ENCODE data around the gene INTS6L.

INTS6L gene

DNA sequence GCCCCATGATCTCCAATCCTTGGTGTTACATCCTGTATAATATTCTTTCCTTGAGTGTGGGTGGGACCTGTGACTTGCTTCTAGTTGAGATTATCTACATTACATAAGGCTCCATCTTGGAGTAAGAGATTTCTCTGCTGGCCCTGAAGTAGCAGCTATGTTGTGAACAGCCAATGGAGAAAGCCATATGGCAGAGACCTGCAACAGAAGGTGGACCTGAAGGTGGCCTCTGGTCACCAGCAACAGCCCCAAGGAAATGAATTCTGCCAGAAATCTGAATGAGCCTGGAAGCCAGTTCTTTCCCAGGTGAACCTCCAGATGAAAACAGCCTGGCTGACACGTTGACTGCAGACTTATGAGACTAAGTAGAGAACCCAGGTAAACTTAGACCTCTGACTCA lies 2.3 kb upstream of the INTS6L start:
- Mint-ChIP-seq H3K4me1 (peaks cover 23% of the 10 kb centered on the region), H3K27ac (peak overlapping the region; percentile 41), H3K4me3 (no peak overlapping the region), H3K36me3 (no peaks in the 10 kb centered on the region), H3K9me3 (no peaks in the 10 kb centered on the region), H3K27me3 (no peaks in the 10 kb centered on the region)

DNA sequence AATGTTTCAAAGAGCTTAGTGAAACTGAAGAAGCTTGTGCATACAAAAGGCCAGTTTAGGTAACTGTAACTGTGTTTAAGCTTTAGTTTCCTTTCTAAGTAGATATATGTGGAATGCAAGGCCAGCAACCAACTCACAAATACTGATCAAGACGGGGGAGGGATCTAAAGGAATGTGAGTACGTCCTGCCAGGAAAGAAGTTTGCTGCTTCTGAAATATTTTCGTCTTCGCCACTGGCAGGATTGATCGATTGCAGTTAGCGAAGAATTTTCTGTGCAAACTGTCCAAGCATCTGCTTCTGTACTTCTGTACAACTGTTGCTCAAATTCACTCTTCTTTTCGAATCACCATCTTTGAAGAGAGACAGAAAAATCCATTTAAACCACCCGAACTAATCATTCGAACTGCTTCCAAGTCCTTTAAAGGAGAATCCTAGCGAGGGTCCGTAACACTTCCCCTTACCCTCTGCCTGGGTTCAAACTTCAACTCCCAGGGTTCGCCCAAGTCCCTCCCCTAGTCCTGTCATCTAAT lies 373 bp upstream of the INTS6L start:
- Mint-ChIP-seq H3K4me1 (peaks cover 39% of the 10 kb centered on the region), H3K9me3 (no peaks in the 10 kb centered on the region), H3K27ac (peak overlapping the region; percentile 99), H3K36me3 (no peaks in the 10 kb centered on the region), H3K4me3 (peak overlapping the region; percentile 97), H3K27me3 (no peaks in the 10 kb centered on the region)

DNA sequence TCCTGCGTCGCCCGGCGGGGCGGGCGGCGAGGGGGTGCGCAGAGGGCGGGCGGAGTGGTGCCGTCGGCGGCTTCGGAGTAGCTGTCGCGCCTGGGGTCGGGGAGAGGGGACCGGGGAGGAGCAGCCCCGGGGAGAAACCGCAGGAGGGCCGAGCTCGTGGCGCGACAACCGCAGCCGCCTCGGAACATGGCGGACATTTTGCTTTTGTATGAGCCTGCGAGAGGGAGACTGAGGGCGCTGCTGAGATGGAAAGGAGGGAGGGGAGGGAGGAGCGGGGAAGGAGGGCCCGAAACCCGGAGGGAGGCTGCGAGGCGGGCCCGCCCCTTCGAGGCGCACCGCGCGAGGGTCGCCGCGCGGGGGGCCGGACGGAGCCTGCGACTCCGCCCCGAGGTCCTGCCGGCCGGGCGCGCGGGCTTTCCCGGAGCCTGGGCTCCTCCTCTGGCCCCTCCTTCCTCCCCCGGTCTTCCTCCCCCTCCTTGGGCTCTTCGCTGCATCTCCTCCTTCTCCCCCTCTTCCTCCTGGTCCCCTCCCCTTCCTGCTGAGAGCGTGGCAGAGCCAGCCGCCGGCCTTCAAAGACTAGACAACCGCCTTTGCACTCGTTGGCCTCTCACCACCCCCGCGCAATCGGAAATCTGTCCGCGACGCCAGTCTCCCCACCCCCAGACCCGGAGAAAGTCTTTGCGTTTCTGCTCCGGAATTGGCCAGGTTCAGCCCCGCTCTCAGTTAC lies 1.1 kb downstream of the INTS6L start:
- H3K9me3 Mint-ChIP-seq, result no peaks in the 10 kb centered on the region
- H3K36me3 Mint-ChIP-seq, result no peaks in the 10 kb centered on the region
- H3K4me3 Mint-ChIP-seq, result peak overlapping the region; percentile 97
- peaks cover 54% of the 10 kb centered on the region for H3K4me1 Mint-ChIP-seq
- H3K27ac Mint-ChIP-seq, result peak overlapping the region; percentile 95
- H3K27me3 Mint-ChIP-seq, result no peaks in the 10 kb centered on the region

DNA sequence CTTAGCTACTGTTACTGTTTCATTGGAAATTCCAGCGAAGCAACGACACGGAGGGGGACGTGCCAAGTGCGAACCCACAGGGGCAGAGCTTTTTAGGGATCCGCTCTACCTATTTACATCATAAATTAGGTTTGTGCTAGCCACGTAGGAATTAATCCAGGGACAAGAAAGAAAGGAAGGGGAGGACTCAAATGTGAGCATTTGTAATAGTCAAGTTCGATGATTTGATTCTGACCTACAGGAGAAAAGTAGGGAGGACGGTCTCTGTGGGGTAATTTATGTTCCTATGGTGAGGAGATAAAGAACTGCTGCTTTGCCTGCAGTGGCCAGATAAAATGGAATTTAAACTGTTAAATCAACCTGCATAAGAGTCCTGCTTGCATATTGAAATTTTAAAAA lies 1.7 kb downstream of the INTS6L start:
- no peaks in the 10 kb centered on the region for H3K9me3 Mint-ChIP-seq
- no peaks in the 10 kb centered on the region for H3K27me3 Mint-ChIP-seq
- H3K4me3 Mint-ChIP-seq, result peak overlapping the region; percentile 97
- H3K4me1 Mint-ChIP-seq, result peaks cover 58% of the 10 kb centered on the region
- H3K27ac Mint-ChIP-seq, result peak overlapping the region; percentile 95
- no peaks in the 10 kb centered on the region for H3K36me3 Mint-ChIP-seq

DNA sequence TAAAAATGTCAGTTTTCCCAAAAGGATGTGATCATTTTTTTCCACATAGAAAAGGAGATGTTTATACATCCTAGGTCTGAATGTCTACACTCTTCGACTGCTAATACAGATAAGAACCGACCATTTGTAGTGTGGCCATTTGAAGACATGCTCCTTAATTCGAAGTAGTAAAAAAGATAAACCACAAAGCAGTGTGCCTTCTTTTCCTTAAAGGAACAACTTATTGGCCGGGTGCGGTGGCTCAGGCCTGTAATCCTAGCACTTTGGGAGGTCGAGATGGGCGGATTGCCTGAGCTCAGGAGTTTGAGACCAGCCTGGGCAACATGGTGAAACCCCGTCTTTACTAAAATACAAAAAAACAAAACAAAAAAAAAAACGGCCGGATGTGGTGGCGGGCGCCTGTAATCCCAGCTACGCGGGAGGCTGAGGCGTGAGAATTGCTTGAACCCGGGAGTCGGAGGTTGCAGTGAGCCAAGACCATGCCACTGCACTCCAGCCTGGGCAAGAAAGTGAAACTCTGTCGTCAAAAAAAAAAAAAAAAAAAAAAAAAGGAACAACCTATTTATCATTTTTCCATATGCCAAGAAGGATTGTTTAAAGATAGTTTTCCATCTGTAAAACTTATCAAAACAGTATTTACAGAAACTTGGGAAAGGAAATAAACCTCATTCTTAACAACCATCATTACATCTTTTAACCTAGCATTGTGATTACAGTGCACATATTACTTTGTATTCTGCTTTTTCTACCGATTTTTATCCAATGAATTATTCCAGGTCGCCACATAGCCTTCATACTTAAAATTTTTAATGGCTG lies 2.6 kb downstream of the INTS6L start:
- Mint-ChIP-seq H3K4me3 (peak overlapping the region; percentile 97), H3K4me1 (peaks cover 66% of the 10 kb centered on the region), H3K9me3 (no peaks in the 10 kb centered on the region), H3K27me3 (no peaks in the 10 kb centered on the region), H3K36me3 (no peaks in the 10 kb centered on the region), H3K27ac (peak overlapping the region; percentile 95)

DNA sequence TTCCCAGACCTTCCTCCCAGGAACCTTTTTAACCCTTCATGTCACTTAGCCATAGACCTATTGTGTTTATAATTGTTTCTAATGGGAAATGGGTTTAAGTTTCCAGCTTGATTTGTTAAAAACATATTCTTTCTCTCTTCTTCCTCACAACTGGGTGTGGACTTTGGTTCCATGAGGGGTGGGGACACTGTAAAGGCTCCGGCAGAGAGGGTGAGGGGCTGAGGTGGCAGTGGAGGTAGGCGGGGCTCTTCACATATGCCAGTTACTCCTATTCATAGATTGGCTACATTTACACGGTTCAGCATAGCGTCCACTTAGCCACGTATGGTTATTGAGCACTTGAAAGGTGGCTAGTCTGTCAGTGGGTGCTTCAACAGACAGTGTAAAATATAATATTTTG lies 7.8 kb downstream of the INTS6L start:
- no peak overlapping the region for H3K4me3 Mint-ChIP-seq
- H3K9me3 Mint-ChIP-seq, result no peaks in the 10 kb centered on the region
- peaks cover 82% of the 10 kb centered on the region for H3K4me1 Mint-ChIP-seq
- H3K36me3 Mint-ChIP-seq, result peaks cover 3% of the 10 kb centered on the region
- no peak overlapping the region for H3K27ac Mint-ChIP-seq
- H3K27me3 Mint-ChIP-seq, result no peaks in the 10 kb centered on the region

DNA sequence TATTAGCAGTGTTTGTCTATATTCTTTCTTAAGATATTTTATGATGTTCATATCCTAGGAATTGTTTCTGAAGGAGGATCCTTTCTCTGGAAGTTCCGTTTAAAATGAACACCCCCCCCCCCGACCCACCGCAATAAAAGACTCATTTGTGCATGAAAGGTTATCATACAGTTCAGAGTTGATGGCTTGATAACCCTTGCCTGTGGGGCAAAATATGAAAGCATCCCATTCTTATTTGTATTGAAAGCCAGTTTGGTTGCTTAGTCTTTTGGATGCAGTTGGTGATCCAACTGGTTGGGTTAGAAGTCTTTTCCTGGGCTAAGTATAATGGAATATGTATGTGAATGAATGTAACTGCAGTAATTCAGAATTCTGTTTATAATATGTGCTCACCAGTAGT lies 8.3 kb downstream of the INTS6L start:
- Mint-ChIP-seq H3K4me1 (peaks cover 83% of the 10 kb centered on the region), H3K4me3 (no peak overlapping the region), H3K9me3 (no peaks in the 10 kb centered on the region), H3K36me3 (peaks cover 3% of the 10 kb centered on the region), H3K27ac (no peak overlapping the region), H3K27me3 (no peaks in the 10 kb centered on the region)

DNA sequence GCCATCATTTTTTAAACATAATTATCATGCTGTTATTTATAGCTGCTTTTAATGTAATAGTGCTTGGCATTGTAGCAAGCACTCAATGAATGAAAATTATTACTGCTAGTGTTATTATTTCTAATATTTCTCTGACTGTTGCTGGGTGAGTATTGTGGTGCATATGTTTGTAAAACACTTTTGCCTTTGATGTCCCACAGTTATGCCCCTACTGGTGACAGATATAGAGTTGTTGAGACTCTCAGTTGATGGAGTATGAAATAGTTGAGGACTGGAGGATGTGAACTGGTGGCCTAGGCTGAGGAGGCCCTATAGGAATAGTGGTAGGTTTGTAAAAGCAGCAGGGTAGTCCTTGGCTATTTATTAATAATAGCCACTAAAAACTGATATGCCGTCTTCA lies 9.6 kb downstream of the INTS6L start:
- no peak overlapping the region for H3K27ac Mint-ChIP-seq
- H3K36me3 Mint-ChIP-seq, result peaks cover 3% of the 10 kb centered on the region
- H3K4me1 Mint-ChIP-seq, result peaks cover 80% of the 10 kb centered on the region
- no peak overlapping the region for H3K4me3 Mint-ChIP-seq
- no peaks in the 10 kb centered on the region for H3K9me3 Mint-ChIP-seq
- H3K27me3 Mint-ChIP-seq, result no peaks in the 10 kb centered on the region

DNA sequence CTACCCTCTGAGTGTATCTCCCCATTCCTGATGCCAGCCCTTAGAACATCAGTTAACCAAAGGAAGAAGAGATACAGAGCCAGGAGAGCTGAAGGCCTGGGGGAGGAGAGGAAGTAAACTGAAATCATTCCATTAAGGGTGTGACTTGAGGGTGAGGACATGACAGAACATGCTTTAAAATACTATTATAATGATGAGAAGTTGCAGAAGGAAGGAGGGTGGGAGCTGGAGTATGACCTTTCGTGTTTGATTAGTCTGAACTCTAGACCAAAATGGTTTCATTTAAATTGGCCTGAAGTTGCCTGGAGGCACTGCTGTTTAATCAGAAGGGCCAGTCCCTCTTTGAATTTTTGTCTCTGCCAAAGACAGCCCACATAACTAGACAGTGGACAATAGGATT lies 11.4 kb downstream of the INTS6L start:
- Mint-ChIP-seq H3K9me3 (no peaks in the 10 kb centered on the region), H3K27me3 (no peaks in the 10 kb centered on the region), H3K4me3 (no peak overlapping the region), H3K36me3 (peaks cover 3% of the 10 kb centered on the region), H3K27ac (peak overlapping the region; percentile 53), H3K4me1 (peaks cover 78% of the 10 kb centered on the region)

DNA sequence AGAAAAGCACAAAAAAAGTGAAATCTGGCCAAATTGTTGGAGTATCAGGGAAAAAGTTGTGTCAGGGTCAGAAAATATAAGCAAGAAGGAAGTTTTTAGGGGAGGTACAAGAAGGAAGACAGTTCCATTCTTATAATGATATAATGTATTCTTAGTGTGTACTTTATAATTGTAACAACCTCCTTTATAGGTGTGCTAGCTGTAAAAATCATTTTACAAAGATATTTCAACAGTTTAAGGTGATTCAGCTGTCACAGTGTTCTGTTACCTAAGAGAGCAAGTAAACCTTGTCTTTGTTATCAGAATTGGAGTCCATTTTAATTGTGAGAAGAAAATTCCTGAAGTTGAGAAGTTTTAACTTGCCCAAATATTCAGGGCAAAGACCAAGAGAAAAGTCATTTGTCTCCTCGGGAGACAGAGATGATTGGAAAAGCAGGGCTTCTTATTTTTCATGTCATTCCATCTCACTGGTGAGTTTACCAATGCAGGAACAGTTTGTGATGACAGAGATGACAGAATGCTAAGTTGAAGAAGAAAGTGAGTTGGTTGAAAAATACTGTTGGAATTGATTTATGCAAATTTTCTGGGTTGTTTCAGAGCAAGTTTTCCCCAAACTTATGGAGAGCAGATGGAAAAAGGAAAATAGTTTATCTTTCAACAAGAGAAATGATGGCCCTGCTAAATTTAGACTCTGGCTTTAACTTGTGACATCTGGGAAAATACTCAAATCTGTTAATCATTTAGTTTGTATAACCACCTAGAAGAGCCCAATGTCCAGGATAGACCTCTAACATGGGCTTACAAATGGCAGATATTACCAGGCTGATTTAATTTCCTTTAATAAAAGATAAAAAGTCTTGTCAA lies 14.8 kb downstream of the INTS6L start:
- Mint-ChIP-seq H3K36me3 (peaks cover 5% of the 10 kb centered on the region), H3K4me1 (peaks cover 80% of the 10 kb centered on the region), H3K4me3 (no peak overlapping the region), H3K27me3 (no peaks in the 10 kb centered on the region), H3K9me3 (no peaks in the 10 kb centered on the region), H3K27ac (peak overlapping the region; percentile 19)

DNA sequence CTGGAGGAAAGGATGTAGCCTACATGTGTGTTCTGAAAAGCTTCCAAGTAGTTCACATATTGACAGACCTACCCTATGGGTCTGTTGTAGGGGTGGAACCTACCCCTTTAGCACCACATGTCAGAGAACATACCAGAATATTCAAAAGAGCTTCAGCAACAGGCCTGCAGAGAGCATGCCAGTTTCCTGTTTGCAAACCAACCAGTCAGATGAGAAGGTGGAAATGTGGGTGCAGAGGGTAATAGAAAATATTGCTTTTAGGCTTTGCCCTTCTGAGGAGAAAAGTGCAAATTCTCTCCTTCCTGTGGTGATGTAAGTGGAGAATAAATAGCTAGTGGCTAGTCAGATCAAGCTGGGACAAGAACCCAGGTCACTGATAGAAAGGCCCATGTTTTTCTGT lies 16.4 kb downstream of the INTS6L start:
- H3K4me3 Mint-ChIP-seq, result peak overlapping the region; percentile 19

DNA sequence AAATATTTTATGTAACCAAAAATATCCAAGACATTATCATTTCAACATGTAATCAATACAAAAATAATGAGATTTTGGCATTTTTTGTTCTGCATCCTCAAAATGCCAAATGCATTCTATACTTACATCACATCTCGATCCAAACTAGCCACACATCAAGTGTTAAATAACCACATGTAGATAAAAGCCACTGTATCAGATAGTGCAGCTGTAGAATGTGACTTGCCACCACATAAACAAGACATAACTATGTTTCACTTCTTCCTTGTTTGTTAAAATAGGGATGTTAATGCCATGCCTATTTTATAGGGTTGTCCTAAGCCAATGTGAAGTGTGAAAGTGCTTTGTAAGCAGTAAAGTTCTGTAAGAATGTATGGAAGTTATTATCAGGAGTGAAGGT lies 20.9 kb downstream of the INTS6L start:
- peaks cover 2% of the 10 kb centered on the region for H3K36me3 Mint-ChIP-seq
- no peak overlapping the region for H3K27ac Mint-ChIP-seq
- H3K27me3 Mint-ChIP-seq, result no peaks in the 10 kb centered on the region
- no peaks in the 10 kb centered on the region for H3K9me3 Mint-ChIP-seq
- peaks cover 67% of the 10 kb centered on the region for H3K4me1 Mint-ChIP-seq
- no peak overlapping the region for H3K4me3 Mint-ChIP-seq

More for the DNA sequence above, 16.4 kb downstream of the INTS6L start:
- Mint-ChIP-seq H3K36me3 (peaks cover 2% of the 10 kb centered on the region), H3K27me3 (no peaks in the 10 kb centered on the region), H3K27ac (peak overlapping the region; percentile 78), H3K9me3 (no peaks in the 10 kb centered on the region), H3K4me1 (peaks cover 72% of the 10 kb centered on the region)

DNA sequence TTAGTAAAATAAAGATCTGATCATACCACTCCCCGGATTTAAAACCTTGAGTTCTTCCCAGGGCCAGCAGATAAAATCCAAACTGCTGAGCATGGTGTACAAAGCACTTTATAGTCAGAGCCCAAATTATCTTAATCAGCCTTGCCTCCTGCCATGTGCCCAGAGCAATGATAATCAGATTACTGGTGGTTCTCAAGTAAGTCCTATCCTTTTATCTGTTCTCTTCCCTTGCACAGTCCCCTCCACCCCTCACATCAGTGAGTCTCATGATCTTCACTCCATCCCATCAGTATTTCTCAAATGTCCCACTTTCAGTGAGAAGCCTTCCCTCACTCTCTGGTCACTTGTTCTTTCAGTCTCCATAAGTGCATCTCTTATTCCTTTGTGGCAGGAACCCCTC lies 22.7 kb downstream of the INTS6L start:
- H3K27me3 Mint-ChIP-seq, result no peaks in the 10 kb centered on the region
- peaks cover 52% of the 10 kb centered on the region for H3K4me1 Mint-ChIP-seq

DNA sequence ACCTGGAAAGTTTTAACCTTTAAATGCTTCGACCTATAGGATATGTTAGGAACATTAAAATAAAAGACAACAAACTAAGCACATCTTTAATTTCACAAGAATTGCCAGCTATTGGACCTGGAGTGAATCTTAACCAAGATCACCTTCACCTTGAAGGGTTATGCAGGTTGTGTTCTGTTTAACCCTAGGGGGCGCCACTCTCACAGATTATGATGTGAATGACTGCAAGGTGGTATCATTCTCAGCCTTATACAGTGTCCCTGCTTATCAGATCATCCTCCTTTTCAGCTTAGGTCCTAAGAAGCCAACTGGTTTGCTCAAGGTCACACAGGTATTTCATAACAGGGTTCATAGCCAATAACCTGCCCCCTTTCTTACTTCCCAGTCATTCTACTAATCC lies 23.5 kb downstream of the INTS6L start:
- Mint-ChIP-seq H3K27ac (no peak overlapping the region), H3K4me3 (no peak overlapping the region), H3K36me3 (peaks cover 2% of the 10 kb centered on the region)

More for the DNA sequence above, 22.7 kb downstream of the INTS6L start:
- Mint-ChIP-seq H3K36me3 (peaks cover 2% of the 10 kb centered on the region), H3K4me3 (no peak overlapping the region), H3K9me3 (no peaks in the 10 kb centered on the region), H3K27ac (peak overlapping the region; percentile 60)

DNA sequence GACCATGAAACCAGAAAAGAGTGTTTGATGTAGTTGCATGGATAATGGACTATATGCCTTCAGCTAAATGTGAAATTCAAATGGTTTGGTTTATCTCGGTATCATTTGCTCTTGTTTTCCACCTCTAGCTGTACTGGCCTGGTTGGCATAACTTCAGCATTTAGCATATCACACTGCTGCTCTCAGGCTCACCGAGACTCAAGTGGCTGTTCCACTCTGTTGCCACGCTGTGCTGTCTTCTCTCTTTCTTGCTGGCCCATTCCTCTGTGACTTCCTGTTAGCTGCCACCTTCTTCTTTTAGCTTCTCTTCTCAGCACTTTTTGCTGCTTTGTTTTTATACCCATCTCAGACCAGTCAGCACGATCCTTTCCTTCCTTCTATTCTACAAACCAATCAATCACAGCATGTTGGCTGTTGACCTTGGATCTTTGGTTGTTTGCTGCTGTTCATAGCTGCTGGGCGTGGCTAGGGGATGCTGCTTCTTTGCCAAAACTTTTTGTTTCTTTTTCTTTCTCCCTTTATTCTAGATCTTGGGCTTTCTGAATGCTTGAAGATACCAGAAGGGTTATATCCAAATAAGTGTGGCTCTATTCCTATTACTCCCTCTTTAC lies 24.0 kb downstream of the INTS6L start:
- no peaks in the 10 kb centered on the region for H3K9me3 Mint-ChIP-seq
- peaks cover 41% of the 10 kb centered on the region for H3K4me1 Mint-ChIP-seq
- H3K36me3 Mint-ChIP-seq, result peaks cover 2% of the 10 kb centered on the region
- H3K27me3 Mint-ChIP-seq, result no peaks in the 10 kb centered on the region
- peak overlapping the region; percentile 60 for H3K27ac Mint-ChIP-seq
- H3K4me3 Mint-ChIP-seq, result peak overlapping the region; percentile 17

More for the DNA sequence above, 23.5 kb downstream of the INTS6L start:
- peaks cover 46% of the 10 kb centered on the region for H3K4me1 Mint-ChIP-seq
- H3K9me3 Mint-ChIP-seq, result no peaks in the 10 kb centered on the region
- no peaks in the 10 kb centered on the region for H3K27me3 Mint-ChIP-seq
